Parathyroid adenoma (tissue), 2 donors: ENCODE measurements around the gene MNX1.

ENCODE experiments used
- H2AFZ ChIP-seq: fragments of 300-600 bp; sonication (generic); one replicate; pipeline ENCODE4 v1.7.0; 2017; ENCODE audit warnings: antibody characterized with exemption, mild to moderate bottlenecking
- H3K27ac ChIP-seq: fragments of 300-600 bp; sonication (generic); one replicate; pipeline ENCODE4 v1.7.0; 2017
- H3K27me3 ChIP-seq: fragments of 300-600 bp; sonication (generic); one replicate; pipeline ENCODE4 v1.7.0; 2017; ENCODE audit warnings: low read length; ENCODE audit not compliant: control insufficient read depth, insufficient read depth
- H3K36me3 ChIP-seq: fragments of 300-600 bp; sonication (generic); one replicate; pipeline ENCODE4 v1.7.0; 2017; ENCODE audit warnings: low read length; ENCODE audit not compliant: control insufficient read depth, insufficient read depth
- H3K4me1 ChIP-seq: fragments of 300-600 bp; sonication (generic); one replicate; pipeline ENCODE4 v1.7.0; 2017; ENCODE audit warnings: control low read depth
- H3K4me2 ChIP-seq: fragments of 300-600 bp; sonication (generic); one replicate; pipeline ENCODE4 v1.7.0; 2017; ENCODE audit warnings: low read length
- H3K4me3 ChIP-seq: fragments of 300-600 bp; sonication (generic); one replicate; pipeline ENCODE4 v1.7.0; 2017; ENCODE audit warnings: low read depth, low read length
- H3K79me2 ChIP-seq: fragments of 300-600 bp; sonication (generic); one replicate; pipeline ENCODE4 v1.7.0; 2017; ENCODE audit warnings: control low read depth
- H3K9ac ChIP-seq: fragments of 300-600 bp; sonication (generic); one replicate; pipeline ENCODE4 v1.7.0; 2017; ENCODE audit warnings: mild to moderate bottlenecking
- H3K9me3 ChIP-seq: fragments of 300-600 bp; sonication (generic); one replicate; pipeline ENCODE4 v1.7.0; 2017; ENCODE audit warnings: low read length; ENCODE audit not compliant: control insufficient read depth
- TF ChIP-seq, protein P1 (sequence below): fragments of 300-600 bp; sonication (generic); IDR thresholded peaks from one replicate; pipeline ENCODE4 v1.7.0; 2017; ENCODE audit warnings: antibody characterized with exemption, mild to moderate bottlenecking
- donor health status: primary hyperparathyroidism.

The MNX1 gene

DNA sequence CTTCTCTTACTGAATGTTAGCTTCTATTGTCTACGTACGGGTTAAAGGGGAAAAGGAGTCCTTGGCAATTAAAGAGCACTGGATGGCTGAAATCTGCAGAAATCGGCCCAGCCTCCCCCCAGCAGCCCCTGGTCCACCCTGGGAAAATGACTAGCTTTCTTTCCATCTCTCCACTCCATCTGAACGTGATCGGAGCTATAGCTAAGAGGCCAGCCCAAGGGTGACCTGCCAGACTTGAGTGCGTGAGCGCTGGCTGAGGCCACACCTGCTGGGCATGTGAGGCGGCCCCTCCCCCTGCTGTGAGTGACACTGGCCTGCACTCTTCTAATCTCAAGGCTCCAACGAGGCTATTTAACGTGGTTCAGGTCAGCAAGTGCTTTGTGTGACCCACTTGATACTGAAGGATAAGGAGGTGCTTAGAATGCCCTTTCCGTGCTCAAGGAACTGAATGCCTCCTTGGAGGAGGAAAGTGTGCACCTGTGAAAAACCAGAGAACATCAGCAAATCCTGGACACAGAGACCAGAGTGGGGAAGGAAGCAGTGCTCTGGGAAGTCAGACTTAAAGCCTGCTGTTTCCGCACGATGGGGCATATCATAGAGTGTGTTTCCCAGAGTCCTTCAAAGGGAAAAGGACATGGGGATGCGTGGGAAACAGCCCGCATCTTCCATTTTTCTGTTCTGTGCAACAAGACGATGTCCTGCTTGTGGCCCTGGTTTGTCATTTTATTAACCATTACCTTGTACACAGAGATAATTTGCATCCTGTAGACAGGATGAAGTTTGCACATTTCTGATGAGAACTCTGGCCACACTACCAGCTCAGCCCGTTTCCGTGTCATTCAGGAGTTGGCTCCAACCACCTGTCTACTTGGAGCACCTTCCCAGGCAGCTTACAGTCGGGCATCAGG is 12.5 kb upstream of the MNX1 start:
- TF ChIP-seq, protein P1, sequence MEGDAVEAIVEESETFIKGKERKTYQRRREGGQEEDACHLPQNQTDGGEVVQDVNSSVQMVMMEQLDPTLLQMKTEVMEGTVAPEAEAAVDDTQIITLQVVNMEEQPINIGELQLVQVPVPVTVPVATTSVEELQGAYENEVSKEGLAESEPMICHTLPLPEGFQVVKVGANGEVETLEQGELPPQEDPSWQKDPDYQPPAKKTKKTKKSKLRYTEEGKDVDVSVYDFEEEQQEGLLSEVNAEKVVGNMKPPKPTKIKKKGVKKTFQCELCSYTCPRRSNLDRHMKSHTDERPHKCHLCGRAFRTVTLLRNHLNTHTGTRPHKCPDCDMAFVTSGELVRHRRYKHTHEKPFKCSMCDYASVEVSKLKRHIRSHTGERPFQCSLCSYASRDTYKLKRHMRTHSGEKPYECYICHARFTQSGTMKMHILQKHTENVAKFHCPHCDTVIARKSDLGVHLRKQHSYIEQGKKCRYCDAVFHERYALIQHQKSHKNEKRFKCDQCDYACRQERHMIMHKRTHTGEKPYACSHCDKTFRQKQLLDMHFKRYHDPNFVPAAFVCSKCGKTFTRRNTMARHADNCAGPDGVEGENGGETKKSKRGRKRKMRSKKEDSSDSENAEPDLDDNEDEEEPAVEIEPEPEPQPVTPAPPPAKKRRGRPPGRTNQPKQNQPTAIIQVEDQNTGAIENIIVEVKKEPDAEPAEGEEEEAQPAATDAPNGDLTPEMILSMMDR = no peak
- Histone ChIP-seq H3K4me2 (no peak overlapping the region), H3K27ac (no peak overlapping the region), H3K4me1 (no peaks in the 10 kb centered on the region), H3K79me2 (no peaks in the 10 kb centered on the region), H3K9ac (no peak overlapping the region), H2AFZ (no peak overlapping the region), H3K36me3 (no peaks in the 10 kb centered on the region), H3K27me3 (peaks cover 11% of the 10 kb centered on the region), H3K4me3 (no peak overlapping the region), H3K9me3 (no peaks in the 10 kb centered on the region)

DNA sequence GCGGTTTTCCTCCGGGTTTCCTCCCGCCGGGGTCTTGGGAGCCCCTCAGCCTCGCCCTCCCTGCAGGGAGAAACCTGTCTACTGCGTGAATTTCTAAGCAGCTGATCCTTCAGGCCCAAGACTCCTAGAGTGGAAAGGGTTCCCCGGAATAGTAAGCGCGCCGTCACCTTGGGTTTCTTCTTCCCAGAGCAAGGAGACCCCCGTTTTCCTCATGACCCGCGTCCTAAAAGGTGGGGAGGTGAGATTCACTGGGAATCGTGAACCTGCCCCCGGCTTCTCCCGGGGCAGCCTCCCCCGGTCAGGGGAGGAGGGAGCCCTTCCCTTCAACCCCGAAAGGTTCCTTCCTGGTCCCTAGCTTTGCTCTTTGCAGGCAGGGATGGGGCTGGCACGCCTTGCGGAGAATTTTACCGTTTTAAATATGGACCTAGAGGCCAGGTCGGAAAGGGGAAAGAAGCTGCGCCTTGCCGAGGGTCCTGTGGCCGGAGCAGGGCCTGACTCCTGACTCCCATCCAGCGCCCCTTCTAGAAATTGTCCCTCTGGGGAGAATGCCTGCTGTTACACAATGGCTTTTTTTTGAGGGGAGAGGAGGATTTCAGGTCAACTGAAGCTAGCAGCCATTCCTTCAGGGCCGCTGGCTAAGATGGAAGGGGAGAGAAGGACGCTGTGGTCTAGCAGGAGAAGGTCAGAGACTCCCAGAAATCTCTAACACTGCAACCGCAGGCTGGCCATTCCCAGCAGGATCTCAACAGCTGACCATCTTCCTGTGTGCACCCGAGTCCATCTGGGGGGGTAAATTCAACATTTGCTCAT is 11.6 kb upstream of the MNX1 start:
- Histone ChIP-seq H3K4me2 (no peak overlapping the region), H3K79me2 (no peaks in the 10 kb centered on the region), H3K27me3 (peaks cover 11% of the 10 kb centered on the region), H3K4me1 (no peaks in the 10 kb centered on the region), H3K4me3 (no peak overlapping the region), H2AFZ (no peak overlapping the region), H3K9me3 (no peaks in the 10 kb centered on the region), H3K27ac (no peak overlapping the region), H3K36me3 (no peaks in the 10 kb centered on the region), H3K9ac (no peak overlapping the region)
- TF ChIP-seq, protein P1 = no peak

DNA sequence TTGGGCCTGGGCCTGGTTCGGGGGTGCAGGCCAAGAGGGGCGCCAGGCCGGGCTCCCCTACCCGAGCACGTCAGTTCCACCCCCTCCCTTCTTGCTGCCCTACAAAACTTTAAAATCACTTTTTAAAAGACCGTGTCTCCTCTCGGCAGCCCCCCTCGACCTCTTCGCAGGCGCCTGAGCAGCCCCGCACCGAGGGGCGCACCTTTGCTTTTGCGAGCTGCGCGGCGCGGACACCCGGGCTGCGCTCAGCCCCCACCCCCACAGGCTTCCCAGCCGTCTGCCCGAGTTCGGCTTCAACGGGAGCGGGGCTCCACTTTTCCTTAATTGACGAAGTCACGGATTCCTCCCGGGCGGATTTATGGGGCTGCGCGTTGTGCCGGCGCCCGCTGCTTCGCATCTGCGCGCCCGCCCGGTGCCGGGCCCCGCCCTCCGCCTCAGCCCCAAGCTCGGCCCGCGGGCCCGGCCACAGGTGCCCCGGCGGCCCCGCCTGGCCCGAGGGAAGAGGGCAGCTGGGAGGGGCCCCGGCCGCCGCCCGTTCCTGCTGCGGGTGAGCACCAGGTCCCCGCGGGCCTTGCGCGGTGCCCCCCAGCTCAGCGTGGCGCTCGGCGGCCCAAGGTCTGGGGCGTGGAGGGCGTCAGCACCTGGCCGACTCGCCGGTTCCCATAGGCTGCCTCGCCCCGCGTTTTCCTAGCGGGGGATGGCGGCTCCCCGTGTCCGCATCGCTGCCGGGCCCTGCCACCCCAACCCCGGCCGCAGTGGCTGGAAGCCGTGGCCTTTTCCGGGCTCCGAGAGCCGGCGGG is 10.8 kb upstream of the MNX1 start:
- peaks cover 15% of the 10 kb centered on the region for H3K27me3 ChIP-seq
- peak overlapping the region; percentile 28 for H2AFZ ChIP-seq
- H3K4me3 ChIP-seq = no peak overlapping the region
- no peaks in the 10 kb centered on the region for H3K36me3 ChIP-seq
- H3K27ac ChIP-seq = no peak overlapping the region
- no peaks in the 10 kb centered on the region for H3K9me3 ChIP-seq
- H3K4me1 ChIP-seq = no peaks in the 10 kb centered on the region
- no peaks in the 10 kb centered on the region for H3K79me2 ChIP-seq
- no peak overlapping the region for H3K4me2 ChIP-seq
- no peak overlapping the region for H3K9ac ChIP-seq
- TF ChIP-seq, protein P1 = no peak

DNA sequence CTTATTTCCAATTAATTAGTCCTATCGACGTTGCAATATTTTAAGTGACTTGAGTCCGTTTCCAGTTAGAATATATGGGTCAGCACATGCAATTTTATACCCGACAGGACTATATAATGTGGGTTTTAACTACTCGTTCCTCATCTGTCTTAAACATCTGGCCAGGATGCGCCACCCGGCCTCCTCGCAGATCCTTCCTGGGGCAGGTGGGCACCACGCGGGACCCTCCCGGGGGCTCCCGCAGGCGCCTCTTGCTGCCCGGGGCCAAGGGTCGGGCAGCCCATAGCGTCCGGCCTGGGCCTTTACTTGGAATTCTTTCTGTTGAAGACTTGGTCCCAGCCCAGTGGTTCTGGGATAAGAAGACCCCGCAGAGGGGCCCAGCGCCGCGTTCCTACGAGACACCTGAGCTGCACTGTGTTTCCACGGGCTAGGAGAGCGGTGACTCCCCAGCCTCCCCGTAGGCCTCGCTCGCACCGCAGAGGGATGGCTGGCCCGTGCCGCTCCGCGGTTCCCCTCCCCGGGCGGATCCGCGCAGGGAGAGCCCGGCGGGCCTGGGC is 10.1 kb upstream of the MNX1 start:
- Histone ChIP-seq H3K4me2 (no peak overlapping the region), H3K4me1 (no peaks in the 10 kb centered on the region), H3K9me3 (no peaks in the 10 kb centered on the region), H3K36me3 (no peaks in the 10 kb centered on the region), H3K4me3 (no peak overlapping the region), H3K27me3 (peaks cover 15% of the 10 kb centered on the region), H3K27ac (no peak overlapping the region), H2AFZ (no peak overlapping the region), H3K9ac (no peak overlapping the region), H3K79me2 (no peaks in the 10 kb centered on the region)
- TF ChIP-seq, protein P1 = no peak
